Measurements from ENCODE around the gene EPHA2. TPM values are rescaled to one million over a fixed set of nuclear protein-coding genes. Genes with fewer than 3 reads are reported as not detected.

Gene EPHA2
- total RNA-seq, 1 experiment from 2014 or later: 263 TPM

DNA sequence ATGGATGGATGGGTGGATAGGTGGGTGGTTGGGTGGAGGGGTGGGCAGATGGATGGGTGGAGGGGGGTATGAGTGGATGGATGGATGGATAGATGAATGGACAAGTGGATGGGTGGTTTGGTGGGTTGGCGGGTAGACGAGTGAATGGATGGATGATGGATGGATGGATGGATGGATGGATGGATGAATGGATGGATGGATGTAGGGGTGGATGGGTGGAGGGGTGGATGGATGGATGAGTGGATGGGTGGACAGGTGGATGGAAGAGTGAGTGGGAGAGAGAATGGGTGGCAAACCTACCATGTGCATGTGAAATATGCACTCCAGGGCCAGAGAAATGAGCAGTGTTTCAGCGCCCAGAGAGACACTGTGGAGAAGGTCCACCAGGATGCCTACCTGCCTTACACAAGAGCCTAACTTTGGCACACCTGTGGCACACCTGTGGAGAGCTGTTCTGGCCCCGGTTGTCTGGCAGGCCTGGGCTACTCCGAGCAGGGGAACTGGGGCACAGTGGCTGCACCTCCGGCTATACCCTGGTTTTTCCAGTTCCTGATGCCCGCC is 12.8 kb downstream of the EPHA2 start:
- BruUV-seq (replicated peaks): no TSS peak
- POLR2A ChIA-PET: no interaction called here
- CTCF ChIA-PET: interaction anchor here (1.2 kb wide), 1 partner anchor 64 kb away, joined by 5 read pairs; no protein-coding TSS in a partner anchor
- peaks cover 92% of the 10 kb centered on the region for H3K4me1 ChIP-seq (ENCODE audit: control insufficient read depth, insufficient read depth, low read length)
- H3K27me3 ChIP-seq (ENCODE audit: control insufficient read depth, insufficient read depth, low read length): no peaks in the 10 kb centered on the region
- peaks cover 7% of the 10 kb centered on the region for H3K36me3 ChIP-seq (ENCODE audit: control insufficient read depth, insufficient read depth, low read length)
- ATAC-seq (no peak), DNase-seq (ENCODE audit: low read depth, low spot score) (no peak)
- in situ Hi-C loops (cut with HindIII; ENCODE audit: low pct_unique_long_range_greater_than_20kb, low sequenced_read_pairs) (no loop called here), intact Hi-C loops (cut with micrococcal nuclease; ENCODE audit: unreplicated experiment) (no loop called here)
- no peak overlapping the region for H3K4me3 ChIP-seq (ENCODE audit: low read depth in 2 of 2, low read length in 2 of 2)
- H3K27ac ChIP-seq (ENCODE audit: low read length): peak overlapping the region; percentile 100
- no peaks in the 10 kb centered on the region for H3K9me3 ChIP-seq (ENCODE audit: control insufficient read depth, insufficient read depth, low read depth, low read length)
- TF ChIP-seq POLR2AphosphoS5 (IDR thresholded peaks at IDR 0.05; ENCODE audit: low read depth, low read length) (0 out of 2 replicates have a peak, but pooled peaks have one; percentile 55), SIN3A (IDR thresholded peaks at IDR 0.05; ENCODE audit: borderline replicate concordance, insufficient read depth, low read depth, low read length) (0 out of 2 replicates have a peak, but pooled peaks have one; percentile 17), TCF7L2 (IDR thresholded peaks at IDR 0.05; ENCODE audit: low read depth, low read length) (no peak)
- TF ChIP-seq, protein P1, sequence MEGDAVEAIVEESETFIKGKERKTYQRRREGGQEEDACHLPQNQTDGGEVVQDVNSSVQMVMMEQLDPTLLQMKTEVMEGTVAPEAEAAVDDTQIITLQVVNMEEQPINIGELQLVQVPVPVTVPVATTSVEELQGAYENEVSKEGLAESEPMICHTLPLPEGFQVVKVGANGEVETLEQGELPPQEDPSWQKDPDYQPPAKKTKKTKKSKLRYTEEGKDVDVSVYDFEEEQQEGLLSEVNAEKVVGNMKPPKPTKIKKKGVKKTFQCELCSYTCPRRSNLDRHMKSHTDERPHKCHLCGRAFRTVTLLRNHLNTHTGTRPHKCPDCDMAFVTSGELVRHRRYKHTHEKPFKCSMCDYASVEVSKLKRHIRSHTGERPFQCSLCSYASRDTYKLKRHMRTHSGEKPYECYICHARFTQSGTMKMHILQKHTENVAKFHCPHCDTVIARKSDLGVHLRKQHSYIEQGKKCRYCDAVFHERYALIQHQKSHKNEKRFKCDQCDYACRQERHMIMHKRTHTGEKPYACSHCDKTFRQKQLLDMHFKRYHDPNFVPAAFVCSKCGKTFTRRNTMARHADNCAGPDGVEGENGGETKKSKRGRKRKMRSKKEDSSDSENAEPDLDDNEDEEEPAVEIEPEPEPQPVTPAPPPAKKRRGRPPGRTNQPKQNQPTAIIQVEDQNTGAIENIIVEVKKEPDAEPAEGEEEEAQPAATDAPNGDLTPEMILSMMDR (IDR thresholded peaks at IDR 0.05): no peak

DNA sequence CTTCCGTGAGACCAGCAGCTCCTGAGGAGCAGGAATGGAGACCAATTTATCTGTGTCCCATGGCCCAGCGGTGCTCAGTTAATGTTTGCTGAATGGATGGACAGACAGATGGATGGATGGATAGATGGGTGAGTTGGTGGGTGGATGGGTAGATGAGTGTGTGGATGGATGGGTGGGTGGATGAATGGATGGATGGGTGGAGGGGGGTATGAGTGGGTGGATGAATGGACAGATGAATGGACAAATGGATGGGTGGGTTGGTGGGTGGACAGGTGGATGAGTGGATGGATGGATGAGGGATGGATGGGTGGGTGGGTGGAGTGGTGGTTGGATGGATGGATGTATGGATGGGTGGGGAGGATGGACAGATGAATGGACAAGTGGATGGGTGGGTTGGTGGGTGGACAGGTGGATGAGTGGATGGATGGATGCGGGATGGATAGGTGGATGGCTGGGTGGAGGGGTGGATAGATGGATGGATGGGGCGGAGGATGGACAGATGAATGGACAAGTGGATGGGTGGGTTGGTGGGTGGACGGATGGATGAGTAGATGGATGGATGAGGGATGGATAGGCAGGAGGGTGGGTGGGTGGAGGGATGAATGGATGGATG is 13.4 kb downstream of the EPHA2 start:
- intact Hi-C loops (cut with micrococcal nuclease; ENCODE audit: unreplicated experiment): no loop called here
- no peak overlapping the region for H3K4me3 ChIP-seq (ENCODE audit: low read depth in 2 of 2, low read length in 2 of 2)
- in situ Hi-C loops (cut with HindIII; ENCODE audit: low pct_unique_long_range_greater_than_20kb, low sequenced_read_pairs): no loop called here
- ATAC-seq (no peak), DNase-seq (ENCODE audit: low read depth, low spot score) (no peak)
- TF ChIP-seq SIN3A (IDR thresholded peaks at IDR 0.05; ENCODE audit: borderline replicate concordance, insufficient read depth, low read depth, low read length) (no peak), TCF7L2 (IDR thresholded peaks at IDR 0.05; ENCODE audit: low read depth, low read length) (no peak), POLR2AphosphoS5 (IDR thresholded peaks at IDR 0.05; ENCODE audit: low read depth, low read length) (no peak)
- TF ChIP-seq, protein P2, sequence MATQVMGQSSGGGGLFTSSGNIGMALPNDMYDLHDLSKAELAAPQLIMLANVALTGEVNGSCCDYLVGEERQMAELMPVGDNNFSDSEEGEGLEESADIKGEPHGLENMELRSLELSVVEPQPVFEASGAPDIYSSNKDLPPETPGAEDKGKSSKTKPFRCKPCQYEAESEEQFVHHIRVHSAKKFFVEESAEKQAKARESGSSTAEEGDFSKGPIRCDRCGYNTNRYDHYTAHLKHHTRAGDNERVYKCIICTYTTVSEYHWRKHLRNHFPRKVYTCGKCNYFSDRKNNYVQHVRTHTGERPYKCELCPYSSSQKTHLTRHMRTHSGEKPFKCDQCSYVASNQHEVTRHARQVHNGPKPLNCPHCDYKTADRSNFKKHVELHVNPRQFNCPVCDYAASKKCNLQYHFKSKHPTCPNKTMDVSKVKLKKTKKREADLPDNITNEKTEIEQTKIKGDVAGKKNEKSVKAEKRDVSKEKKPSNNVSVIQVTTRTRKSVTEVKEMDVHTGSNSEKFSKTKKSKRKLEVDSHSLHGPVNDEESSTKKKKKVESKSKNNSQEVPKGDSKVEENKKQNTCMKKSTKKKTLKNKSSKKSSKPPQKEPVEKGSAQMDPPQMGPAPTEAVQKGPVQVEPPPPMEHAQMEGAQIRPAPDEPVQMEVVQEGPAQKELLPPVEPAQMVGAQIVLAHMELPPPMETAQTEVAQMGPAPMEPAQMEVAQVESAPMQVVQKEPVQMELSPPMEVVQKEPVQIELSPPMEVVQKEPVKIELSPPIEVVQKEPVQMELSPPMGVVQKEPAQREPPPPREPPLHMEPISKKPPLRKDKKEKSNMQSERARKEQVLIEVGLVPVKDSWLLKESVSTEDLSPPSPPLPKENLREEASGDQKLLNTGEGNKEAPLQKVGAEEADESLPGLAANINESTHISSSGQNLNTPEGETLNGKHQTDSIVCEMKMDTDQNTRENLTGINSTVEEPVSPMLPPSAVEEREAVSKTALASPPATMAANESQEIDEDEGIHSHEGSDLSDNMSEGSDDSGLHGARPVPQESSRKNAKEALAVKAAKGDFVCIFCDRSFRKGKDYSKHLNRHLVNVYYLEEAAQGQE (IDR thresholded peaks at IDR 0.05; ENCODE audit: insufficient read depth in 1 of 2, low read depth in 2 of 2, low read length in 1 of 2): no peak
- TF ChIP-seq, protein P1 (IDR thresholded peaks at IDR 0.05): no peak
- ChIA-PET POLR2A (no interaction called here), CTCF (no interaction called here)
- BruUV-seq (replicated peaks): no TSS peak
- peaks cover 91% of the 10 kb centered on the region for H3K4me1 ChIP-seq (ENCODE audit: control insufficient read depth, insufficient read depth, low read length)
- peaks cover 6% of the 10 kb centered on the region for H3K36me3 ChIP-seq (ENCODE audit: control insufficient read depth, insufficient read depth, low read length)
- H3K27me3 ChIP-seq (ENCODE audit: control insufficient read depth, insufficient read depth, low read length): no peaks in the 10 kb centered on the region
- H3K9me3 ChIP-seq (ENCODE audit: control insufficient read depth, insufficient read depth, low read depth, low read length): no peaks in the 10 kb centered on the region
- peak overlapping the region; percentile 83 for H3K27ac ChIP-seq (ENCODE audit: low read length)
